Urothelium cell line (cell line): Measurements from ENCODE around the gene PPTC7.
"Not testable (repeated sequence)": the region's sequence is repeated elsewhere in the genome, so short reads cannot be mapped to it uniquely, and the experiment has no call there.

Experiments used
- DNase-seq: peaks from one replicate; pipeline ENCODE4 v3.0.0; 2011; ENCODE audit warnings: low spot score, mixed read lengths
- FAIRE-seq: peaks from 2 replicates; lab custom pipeline; 2011; peaks lifted over from hg19 to GRCh38; lab: Jason Lieb, UNC

PPTC7 gene

DNA sequence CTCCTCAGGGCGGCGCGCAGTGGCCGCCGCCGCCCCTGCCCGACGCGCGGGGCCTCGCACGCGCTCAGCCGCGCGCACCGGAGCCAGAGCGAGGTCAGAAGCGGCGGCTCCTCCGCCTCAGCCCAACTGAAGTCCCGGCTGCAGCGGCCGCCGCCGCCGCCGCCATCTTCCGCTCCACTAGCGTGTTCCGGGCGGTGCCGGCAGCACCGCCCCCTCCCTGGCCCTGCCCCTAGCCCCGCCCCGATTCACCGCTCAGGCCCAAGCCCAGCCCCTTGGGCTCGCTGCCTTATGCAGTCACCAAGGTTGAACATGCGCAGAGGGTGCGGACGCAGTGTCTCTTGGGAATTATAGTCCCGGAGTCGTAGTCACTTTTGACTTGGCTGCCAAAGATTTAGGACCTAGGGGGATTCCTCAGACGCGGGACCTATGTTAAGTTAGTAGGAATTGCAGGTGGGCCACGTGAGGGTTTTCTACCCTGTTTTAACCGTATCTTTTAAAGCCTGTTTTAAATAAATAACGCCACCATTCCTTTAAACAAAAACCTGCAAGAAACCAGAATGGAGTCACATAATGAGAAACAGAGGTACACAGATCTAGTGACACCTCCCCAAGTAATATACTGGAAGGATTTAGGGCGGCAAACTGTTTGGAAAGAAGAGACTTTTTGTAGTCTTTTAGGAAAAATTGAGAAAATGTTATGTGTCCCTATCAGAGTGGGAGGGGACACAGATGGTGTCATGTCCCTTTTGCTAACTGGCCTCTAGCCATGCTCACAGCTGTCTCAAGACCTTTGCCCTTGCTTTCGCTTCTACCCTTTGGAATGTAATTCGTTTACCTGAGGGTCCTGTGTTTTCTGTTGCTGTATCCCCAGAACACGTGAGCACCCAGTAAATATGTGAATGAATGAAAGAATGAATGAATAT lies at the start of gene PPTC7:
TSS of gene PPTC7 (minus strand) at position 182 of the 923 bp plus-strand sequence. CDS start 287 bp downstream, outside the sequence.
- no peak for FAIRE-seq

GRCh38 chr12:110627500-110628195 lies 44.5 kb upstream of the PPTC7 start:
- FAIRE-seq (no peak), DNase-seq (no peak)

More for the DNA sequence above, at the start of gene PPTC7:
- DNase-seq: peak; percentile 91

DNA sequence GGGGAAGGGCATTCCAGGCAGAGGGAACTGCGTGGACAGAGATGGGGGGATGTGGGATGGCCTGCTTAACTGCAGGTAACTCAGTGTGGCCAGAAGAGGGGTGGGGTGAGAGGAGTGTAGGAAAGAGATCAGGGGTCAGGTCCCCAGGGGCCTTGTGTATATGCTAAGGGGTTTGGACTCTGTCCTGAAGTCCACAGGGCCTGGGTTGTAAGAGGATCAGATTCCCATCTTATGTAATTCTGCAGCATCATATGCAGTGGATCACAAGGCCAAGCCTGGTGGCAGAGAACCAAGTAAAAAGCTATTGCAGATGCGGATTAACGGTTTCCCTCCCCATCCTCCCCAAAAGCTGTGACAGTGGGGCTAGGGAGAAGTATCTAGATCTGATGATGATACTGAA lies 39.5 kb upstream of the PPTC7 start:
- no peak for FAIRE-seq
- DNase-seq: no peak

- no peak for FAIRE-seq
- no peak for DNase-seq
These were observed 36.4 kb upstream of the PPTC7 start for GRCh38 chr12:110619534-110619953.

GRCh38 chr12:110616471-110617115 lies 33.5 kb upstream of the PPTC7 start:
- no peak for FAIRE-seq
- DNase-seq: no peak

DNA sequence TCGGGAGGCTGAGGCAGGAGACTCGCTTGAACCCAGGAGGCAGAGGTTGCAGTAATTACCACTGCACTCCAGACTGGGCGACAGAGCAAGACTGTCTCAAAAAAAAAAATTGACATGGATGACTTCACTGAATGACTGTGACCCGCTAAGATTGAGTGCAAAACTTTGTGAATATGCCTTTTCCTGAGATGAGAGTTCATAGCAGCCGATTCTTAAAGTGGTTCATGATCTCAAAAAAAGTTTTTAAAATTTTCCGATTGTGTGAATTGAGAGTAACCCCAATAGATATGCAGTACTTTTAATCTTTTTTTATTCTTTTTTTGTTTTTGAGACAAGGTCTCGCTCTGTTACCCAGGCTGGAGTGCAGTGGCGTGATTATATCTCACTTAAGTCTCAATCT lies 32.1 kb upstream of the PPTC7 start:
- FAIRE-seq (no peak), DNase-seq (no peak)

- FAIRE-seq: peak; percentile 70
These were observed 30.9 kb upstream of the PPTC7 start, which contains the start of gene TCTN1 for GRCh38 chr12:110613771-110614684. TSS of gene TCTN1 (plus strand) at chr12:110614129. CDS start at chr12:110614183, 54 bp downstream.

DNA sequence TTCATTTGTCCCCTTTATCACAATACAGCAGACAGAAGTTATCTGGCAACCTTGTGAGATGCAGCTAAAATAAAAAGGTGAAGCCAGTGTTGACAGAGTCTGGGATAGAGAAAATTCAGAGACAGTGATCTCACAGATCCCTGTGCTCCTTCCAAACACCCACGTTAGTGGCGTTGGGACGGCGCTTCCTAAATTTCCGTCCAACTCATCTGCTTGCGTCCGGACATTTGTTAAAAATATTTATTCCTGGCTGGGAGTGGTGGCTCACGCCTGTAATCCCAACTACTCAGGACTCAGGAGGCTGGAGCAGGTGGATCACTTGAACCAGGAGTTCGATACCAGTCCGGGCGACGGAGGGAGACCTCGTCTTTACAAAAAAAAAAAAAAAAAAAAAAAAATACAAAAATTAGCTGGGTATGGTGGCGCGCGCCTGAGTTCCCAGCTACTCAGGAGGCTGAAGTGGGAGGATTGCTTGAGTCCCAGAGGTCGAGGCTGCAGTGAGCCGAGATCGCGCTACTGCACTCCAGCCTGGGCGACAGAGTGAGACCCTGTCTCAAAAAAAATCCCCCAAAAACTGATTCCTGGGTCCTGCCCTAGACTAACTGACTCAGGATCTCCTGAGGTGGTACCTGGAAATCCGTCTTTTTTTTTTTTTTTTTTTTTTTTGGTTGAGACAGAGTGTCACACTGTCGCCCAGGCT lies 30.1 kb upstream of the PPTC7 start:
- FAIRE-seq (no peak), DNase-seq (no peak)

More at GRCh38 chr12:110613771-110614684, 30.9 kb upstream of the PPTC7 start, which contains the start of gene TCTN1:
- DNase-seq: peak; percentile 96

- no peak for FAIRE-seq
These were observed 23.1 kb upstream of the PPTC7 start for GRCh38 chr12:110606253-110606611.

DNA sequence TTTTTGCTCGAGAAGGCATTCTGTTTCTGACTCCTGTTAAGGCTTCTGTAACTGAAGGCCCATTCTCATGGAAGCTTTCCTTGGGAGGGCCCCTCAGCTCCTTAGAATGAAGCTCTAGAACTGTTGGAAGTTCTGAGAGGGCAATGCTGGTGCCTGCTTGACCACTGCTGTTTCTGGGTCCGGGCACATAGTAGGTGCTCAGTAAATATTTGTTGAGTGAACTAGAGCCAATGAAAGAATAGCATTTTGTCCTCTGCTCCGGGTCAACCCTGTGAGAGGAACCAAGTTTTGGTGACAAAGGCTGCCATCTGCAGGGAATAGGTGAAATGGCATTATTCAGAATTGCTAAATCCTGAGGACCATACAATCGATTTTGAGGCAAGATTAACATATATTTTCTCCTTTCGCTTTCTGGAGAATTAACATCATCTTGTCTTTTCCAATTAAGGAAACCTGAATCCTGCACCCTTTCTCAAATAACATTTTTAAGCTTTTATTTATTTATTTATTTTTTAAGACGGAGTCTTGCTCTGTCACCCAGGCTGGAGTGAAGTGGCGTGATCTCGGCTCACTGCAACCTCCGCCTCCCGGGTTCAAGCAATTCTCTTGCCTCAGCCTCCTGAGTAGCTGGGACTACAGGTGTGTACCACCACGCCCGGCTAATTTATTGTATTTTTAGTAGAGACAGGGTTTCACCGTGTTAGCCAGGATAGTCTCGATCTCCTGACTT lies 19.1 kb upstream of the PPTC7 start:
- not testable (repeated sequence) for FAIRE-seq
- peak; percentile 56 for DNase-seq

More at GRCh38 chr12:110606253-110606611, 23.1 kb upstream of the PPTC7 start:
- no peak for DNase-seq

GRCh38 chr12:110600254-110600653 lies 17.1 kb upstream of the PPTC7 start:
- FAIRE-seq (no peak), DNase-seq (no peak)

GRCh38 chr12:110599334-110599733 lies 16.2 kb upstream of the PPTC7 start:
- DNase-seq (no peak), FAIRE-seq (no peak)

DNA sequence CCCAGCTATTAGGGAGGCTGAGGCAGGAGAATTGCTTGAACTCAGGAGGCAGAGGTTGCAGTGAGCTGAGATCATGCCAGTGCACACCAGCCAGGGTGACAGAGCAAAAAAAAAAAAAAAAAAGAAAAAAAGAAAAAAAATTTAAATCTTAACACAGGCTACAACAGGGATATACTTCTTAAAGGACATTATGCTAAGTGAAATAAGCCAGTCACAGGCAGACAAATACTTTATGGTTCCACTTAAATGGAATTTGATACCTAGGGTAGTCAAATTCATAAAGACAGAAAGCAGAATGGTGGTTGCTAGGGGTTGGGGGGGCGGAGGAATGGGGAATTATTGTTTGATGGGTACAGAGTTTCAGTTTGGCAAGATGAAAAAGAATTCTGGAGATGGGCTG lies 14.8 kb upstream of the PPTC7 start:
- FAIRE-seq (no peak), DNase-seq (no peak)

DNA sequence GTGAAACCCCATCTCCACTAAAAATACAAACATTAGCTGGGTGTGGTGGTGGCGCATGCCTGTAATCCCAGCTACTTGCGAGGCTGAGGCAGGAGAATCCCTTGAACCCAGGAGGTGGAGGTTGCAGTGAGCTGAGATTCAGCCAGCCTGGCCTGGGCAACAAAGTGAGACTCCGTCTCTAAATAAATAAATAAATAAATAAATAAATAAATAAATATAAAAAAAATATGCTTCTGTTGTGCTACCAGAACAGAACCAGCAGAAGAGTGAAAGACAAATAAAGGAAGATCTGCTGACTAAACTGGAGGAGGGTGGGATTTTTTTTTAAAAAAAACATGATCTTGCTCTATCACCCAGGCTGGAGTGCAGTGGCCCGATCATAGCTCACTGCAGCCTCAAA lies 9.8 kb upstream of the PPTC7 start:
- DNase-seq, FAIRE-seq: not testable (repeated sequence)

GRCh38 chr12:110592078-110592477 lies 9.0 kb upstream of the PPTC7 start:
- no peak for FAIRE-seq
- no peak for DNase-seq

DNA sequence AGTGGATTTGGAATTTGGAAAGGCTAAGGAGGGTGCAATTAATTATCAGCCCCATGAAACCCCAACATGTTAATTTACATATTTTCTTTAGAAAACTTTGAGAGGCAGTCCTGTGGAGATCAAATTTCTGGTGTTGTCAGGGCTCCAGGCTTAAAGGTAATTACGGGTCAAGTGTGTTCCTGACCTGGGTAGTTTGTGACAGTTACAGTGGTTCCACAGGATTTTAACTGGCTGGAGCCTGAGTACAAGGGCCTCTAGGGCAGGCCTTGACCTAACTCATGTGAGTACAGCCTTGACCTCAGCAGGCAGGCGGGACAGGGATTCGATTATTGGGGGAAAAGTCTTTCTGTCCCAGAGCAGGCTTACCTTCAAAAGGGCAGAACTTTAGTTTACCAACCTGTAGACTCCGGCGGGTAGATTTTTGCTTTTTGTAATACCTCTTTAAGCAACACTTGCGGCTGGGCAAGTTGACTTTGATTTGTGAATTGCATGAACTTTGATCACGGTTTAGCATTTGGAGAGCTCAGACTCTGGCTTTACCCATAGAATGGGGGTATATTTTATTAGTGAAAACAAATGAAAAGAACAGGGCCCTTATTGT lies 8.4 kb upstream of the PPTC7 start:
- no peak for FAIRE-seq
- no peak for DNase-seq

GRCh38 chr12:110590806-110591326 lies 7.7 kb upstream of the PPTC7 start:
- DNase-seq: no peak
- FAIRE-seq: no peak

DNA sequence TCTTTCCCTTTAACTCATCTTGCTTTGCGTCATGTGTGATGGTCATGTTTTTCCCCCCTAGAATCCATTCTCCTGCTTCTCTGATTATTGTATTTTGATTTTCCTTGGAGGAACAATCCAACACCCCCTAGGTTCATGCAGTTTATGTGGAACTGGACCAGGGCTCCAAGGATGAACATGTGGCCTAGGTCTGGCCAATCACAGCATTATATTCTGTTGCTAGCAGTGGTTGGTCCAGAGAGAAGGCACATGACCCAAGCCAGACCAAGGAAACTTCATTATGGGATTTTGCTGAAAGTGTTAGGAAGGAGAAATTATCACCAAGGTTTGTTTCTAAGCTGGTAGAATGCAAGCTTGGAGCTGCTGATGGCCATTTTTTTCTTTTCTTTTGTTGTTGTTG lies 6.9 kb upstream of the PPTC7 start:
- no peak for FAIRE-seq
- no peak for DNase-seq
